Gastroesophageal sphincter (tissue), 4 donors: Measurements from ENCODE around the gene USP9X. TPM values are rescaled to one million over a fixed set of nuclear protein-coding genes. Genes with fewer than 3 reads are reported as not detected.

Experiments used
- ATAC-seq: fragments of 150-250 bp; one replicate; pipeline ENCODE4 v1.9.1; 2016; ENCODE audit warnings: mild to moderate bottlenecking, moderate library complexity
- H3K27ac ChIP-seq, 4 donors: fragments of 200-600 bp; sonication (generic) in 3 of 4; 1 replicate in 3 of 4; 2 replicates in 1 of 4; pipeline ENCODE4 v1.5.1; 2016 to 2019
- H3K27me3 ChIP-seq: fragments of 200-600 bp; sonication (generic); one replicate; pipeline ENCODE4 v1.5.1; 2019
- H3K36me3 ChIP-seq, 2 donors: fragments of 200-600 bp; sonication (generic); one replicate each; pipeline ENCODE4 v1.5.1; 2019; ENCODE audit warnings: control low read depth in 1 of 2
- H3K4me1 ChIP-seq, 3 donors: fragments of 200-600 bp; sonication (generic); 1 replicate in 2 of 3; 2 replicates in 1 of 3; pipeline ENCODE4 v1.5.1; 2016 to 2019; ENCODE audit warnings: control low read depth in 2 of 3
- H3K4me3 ChIP-seq, 2 donors: fragments of 200-600 bp; sonication (generic); one replicate each; pipeline ENCODE4 v1.5.1; 2019; ENCODE audit warnings: mild to moderate bottlenecking in 1 of 2, moderate library complexity in 1 of 2
- H3K9me3 ChIP-seq, 3 donors: fragments of 200-600 bp; sonication (generic); one replicate each; pipeline ENCODE4 v1.5.1; 2017 to 2019; ENCODE audit warnings: control low read depth in 2 of 3
- EP300 ChIP-seq: sonication (generic); formaldehyde crosslinking; IDR thresholded peaks from one replicate; pipeline ENCODE4 v1.6.1; 2017; ENCODE audit warnings: antibody characterized with exemption, mild to moderate bottlenecking
- POLR2A ChIP-seq, 2 donors: fragments of 450-650 bp; IDR thresholded peaks; one replicate each; pipeline ENCODE4 v1.6.1; 2017; ENCODE audit warnings: antibody characterized with exemption in 2 of 2, mild to moderate bottlenecking in 2 of 2, moderate library complexity in 1 of 2
- POLR2AphosphoS5 ChIP-seq: sonication (generic); formaldehyde crosslinking; IDR thresholded peaks from one replicate; pipeline ENCODE4 v1.6.1; 2017; ENCODE audit warnings: antibody characterized with exemption
- WGBS, 2 donors: methylation state at CpG; one replicate each; pipeline ENCODE4 v1.1.5; 2018; ENCODE audit warnings: low coverage in 1 of 2; 5-methylcytosine and 5-hydroxymethylcytosine counted together
- total RNA-seq, 4 donors: library from RNA; depleted of rRNA; stranded (reverse); fragments of >200 nt; gene quantifications; one replicate each; pipeline ENCODE4 v1.1.0, GENCODE V29; 2016
- TF ChIP-seq, protein P1 (sequence below), 4 experiments: fragments of 200-600 bp in 2 of 4; fragments of 450-650 bp in 2 of 4; sonication (generic) in 1 of 4; IDR thresholded peaks; one replicate each; pipeline ENCODE4 v1.5.1; 2017 to 2019; ENCODE audit warnings: antibody characterized with exemption in 4 of 4, mild to moderate bottlenecking in 2 of 4, moderate library complexity in 2 of 4

Gene USP9X
- total RNA-seq, 4 donors from 2014 or later: 113 to 141 (median 130) TPM

DNA sequence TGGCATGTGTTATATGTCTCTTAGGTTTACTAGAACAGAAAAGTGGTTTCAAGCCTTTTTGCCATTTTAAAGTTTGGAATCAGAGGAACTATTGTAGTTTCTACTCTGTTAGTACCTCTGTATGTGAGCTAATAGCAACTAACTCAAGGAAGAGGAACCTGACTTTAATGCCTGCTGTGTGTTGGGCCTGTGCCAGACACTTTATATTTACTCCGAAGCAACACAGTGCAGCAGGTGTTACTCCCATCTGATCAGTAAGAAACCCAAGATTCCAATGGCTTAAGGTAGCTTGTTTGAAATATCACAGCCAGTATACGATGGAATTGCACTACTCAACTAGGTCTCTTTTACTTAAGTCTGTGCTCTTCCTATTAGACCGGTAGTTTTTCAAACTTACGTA lies 79.2 kb downstream of the USP9X start:
- Histone ChIP-seq H3K27ac (no peak overlapping the region), H3K36me3 (peaks cover 0 to 27% of the 10 kb centered on the region in 2 donors), H3K4me3 (no peak overlapping the region), H3K9me3 (no peaks in the 10 kb centered on the region), H3K27me3 (no peaks in the 10 kb centered on the region), H3K4me1 (no peaks in the 10 kb centered on the region)
- ATAC-seq: no peak
- no peak for TF ChIP-seq POLR2A (IDR thresholded peaks at IDR 0.05)
- no peak for TF ChIP-seq POLR2AphosphoS5
- no peak for TF ChIP-seq EP300
- TF ChIP-seq, protein P1, sequence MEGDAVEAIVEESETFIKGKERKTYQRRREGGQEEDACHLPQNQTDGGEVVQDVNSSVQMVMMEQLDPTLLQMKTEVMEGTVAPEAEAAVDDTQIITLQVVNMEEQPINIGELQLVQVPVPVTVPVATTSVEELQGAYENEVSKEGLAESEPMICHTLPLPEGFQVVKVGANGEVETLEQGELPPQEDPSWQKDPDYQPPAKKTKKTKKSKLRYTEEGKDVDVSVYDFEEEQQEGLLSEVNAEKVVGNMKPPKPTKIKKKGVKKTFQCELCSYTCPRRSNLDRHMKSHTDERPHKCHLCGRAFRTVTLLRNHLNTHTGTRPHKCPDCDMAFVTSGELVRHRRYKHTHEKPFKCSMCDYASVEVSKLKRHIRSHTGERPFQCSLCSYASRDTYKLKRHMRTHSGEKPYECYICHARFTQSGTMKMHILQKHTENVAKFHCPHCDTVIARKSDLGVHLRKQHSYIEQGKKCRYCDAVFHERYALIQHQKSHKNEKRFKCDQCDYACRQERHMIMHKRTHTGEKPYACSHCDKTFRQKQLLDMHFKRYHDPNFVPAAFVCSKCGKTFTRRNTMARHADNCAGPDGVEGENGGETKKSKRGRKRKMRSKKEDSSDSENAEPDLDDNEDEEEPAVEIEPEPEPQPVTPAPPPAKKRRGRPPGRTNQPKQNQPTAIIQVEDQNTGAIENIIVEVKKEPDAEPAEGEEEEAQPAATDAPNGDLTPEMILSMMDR (IDR thresholded peaks at IDR 0.05): no peak
- WGBS, 2 donors: 88 to 100% methylated on average over 1 to 4 of the region's 4 CpGs

DNA sequence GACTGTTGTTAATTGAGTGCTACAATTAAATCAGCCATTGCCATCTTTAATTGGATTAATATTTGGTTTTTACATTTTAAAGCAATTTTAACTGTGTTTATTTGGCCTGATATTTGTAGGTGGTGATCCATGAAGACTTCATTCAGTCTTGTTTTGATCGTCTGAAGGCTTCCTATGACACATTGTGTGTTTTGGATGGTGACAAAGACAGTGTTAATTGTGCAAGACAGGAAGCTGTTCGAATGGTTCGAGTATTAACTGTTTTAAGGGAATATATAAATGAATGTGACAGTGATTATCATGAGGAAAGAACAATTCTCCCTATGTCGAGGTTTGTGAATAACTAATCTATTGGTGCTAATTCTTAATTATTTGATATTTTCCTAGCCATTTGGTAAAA lies 82.6 kb downstream of the USP9X start:
- WGBS, 2 donors: 44 to 71% methylated on average over 3 to 4 of the region's 4 CpGs
- H3K27me3 ChIP-seq: no peaks in the 10 kb centered on the region
- H3K4me3 ChIP-seq: no peak overlapping the region
- no peak overlapping the region for H3K27ac ChIP-seq
- no peaks in the 10 kb centered on the region for H3K4me1 ChIP-seq
- no peaks in the 10 kb centered on the region for H3K9me3 ChIP-seq
- ATAC-seq: no peak
- H3K36me3 ChIP-seq: peaks cover 0 to 52% of the 10 kb centered on the region in 2 donors
- TF ChIP-seq POLR2A (IDR thresholded peaks at IDR 0.05): no peak
- TF ChIP-seq, protein P1 (IDR thresholded peaks at IDR 0.05): no peak

DNA sequence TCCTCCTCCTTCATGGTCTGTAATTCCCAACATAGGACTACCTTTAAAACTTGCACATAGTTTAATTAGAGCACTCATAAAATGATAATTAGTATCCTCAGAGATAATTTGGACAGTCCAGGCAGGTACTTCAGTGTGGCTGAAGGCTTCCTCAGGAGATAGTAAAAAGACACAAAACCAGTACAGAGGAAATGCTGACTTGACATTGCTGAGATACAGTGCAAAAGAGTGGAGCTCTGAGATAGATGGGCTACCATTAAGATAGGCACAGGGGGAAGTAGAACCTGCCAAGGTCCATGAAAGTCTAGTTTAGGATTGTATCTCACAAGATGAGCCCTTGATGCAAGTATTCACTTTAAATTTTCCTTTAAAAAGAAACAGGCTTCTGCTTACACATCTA lies 91.0 kb downstream of the USP9X start:
- no peak for ATAC-seq
- no peak for TF ChIP-seq POLR2A (IDR thresholded peaks at IDR 0.05)
- TF ChIP-seq EP300: no peak
- TF ChIP-seq, protein P1 (IDR thresholded peaks at IDR 0.05): no peak
- TF ChIP-seq POLR2AphosphoS5: no peak
- H3K4me1 ChIP-seq: no peaks in the 10 kb centered on the region

DNA sequence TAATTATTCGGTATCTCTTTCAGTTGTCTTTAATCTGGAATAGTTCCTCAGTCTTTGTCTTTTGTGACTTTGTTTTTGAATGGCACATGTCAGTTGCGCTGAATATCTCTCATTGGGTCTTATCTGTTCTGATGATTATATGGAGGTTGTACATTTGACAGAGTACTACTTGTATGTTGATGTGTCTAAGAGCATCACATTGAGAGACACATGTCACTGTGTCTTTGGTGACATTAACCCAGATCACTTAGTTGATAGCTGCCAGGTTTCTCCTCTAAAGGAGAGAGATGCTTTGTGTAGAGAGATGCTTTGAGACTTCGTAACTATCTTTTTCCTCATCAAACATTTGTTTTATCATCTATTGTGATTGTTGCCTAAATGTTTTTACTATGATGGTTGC lies 92.1 kb downstream of the USP9X start:
- Histone ChIP-seq H3K27me3 (no peaks in the 10 kb centered on the region), H3K4me3 (no peak overlapping the region), H3K9me3 (no peaks in the 10 kb centered on the region), H3K36me3 (peaks cover 0 to 30% of the 10 kb centered on the region in 2 donors), H3K27ac (no peak overlapping the region), H3K4me1 (no peaks in the 10 kb centered on the region)
- WGBS, 2 donors: 90 to 100% methylated on average over 3 of the region's 3 CpGs
- no peak for TF ChIP-seq EP300
- no peak for TF ChIP-seq POLR2A (IDR thresholded peaks at IDR 0.05)
- TF ChIP-seq, protein P1 (IDR thresholded peaks at IDR 0.05): no peak
- TF ChIP-seq POLR2AphosphoS5: no peak
- no peak for ATAC-seq

More for the DNA sequence above, 91.0 kb downstream of the USP9X start:
- Histone ChIP-seq H3K4me3 (no peak overlapping the region), H3K27ac (no peak overlapping the region), H3K9me3 (no peaks in the 10 kb centered on the region), H3K36me3 (peaks cover 0 to 36% of the 10 kb centered on the region in 2 donors), H3K27me3 (no peaks in the 10 kb centered on the region)

DNA sequence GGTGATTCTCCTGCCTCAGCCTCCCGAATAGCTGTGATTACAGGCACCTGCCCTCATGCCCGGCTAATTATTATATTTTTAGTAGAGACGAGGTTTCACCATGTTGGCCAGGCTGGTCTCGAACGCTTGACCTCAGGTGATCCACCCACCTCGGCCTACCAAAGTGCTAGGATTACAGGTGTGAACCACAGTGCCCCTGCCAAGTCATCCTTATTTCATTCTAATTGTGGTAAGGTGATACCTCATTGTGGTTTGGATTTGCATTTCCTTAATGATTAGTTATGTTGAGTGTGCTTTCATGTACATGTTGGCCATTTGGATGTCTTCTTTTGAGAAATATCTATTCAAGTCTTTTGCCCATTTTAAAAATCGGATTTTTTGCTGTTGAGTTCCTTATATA lies 93.0 kb downstream of the USP9X start:
- no peaks in the 10 kb centered on the region for H3K27me3 ChIP-seq
- no peaks in the 10 kb centered on the region for H3K9me3 ChIP-seq
- H3K27ac ChIP-seq: no peak overlapping the region
- no peak overlapping the region for H3K4me3 ChIP-seq
- 73 to 89% methylated on average over 2 to 3 of the region's 7 CpGs for WGBS, 2 donors
- no peak for TF ChIP-seq POLR2A (IDR thresholded peaks at IDR 0.05)
- TF ChIP-seq EP300: no peak
- TF ChIP-seq POLR2AphosphoS5: no peak
- TF ChIP-seq, protein P1 (IDR thresholded peaks at IDR 0.05): no peak
- H3K4me1 ChIP-seq: no peaks in the 10 kb centered on the region
- ATAC-seq: no peak
- H3K36me3 ChIP-seq: peaks cover 0 to 21% of the 10 kb centered on the region in 2 donors
